IMR-90 (cell line): ENCODE measurements around the gene ADIG. TPM values are rescaled to one million over a fixed set of nuclear protein-coding genes. Genes with fewer than 3 reads are reported as not detected.

Experiments
- ATAC-seq: fragments of 200-7000 bp; cut with Tn5 transposase; 2 replicates; pipeline ENCODE4 v1.9.1; 2020; ENCODE audit warnings: low read depth, mild to moderate bottlenecking, moderate library complexity
- BruUV-seq: library from RNA; stranded (reverse); fragments of 400-500 nt; replicated peaks from 2 replicates; lab custom pipeline; 2021; lab: Mats Ljungman, UMichigan
- CTCF ChIA-PET: fragments of 300-600 bp; formaldehyde crosslinking; extraction: SDS; loops from one replicate; lab custom pipeline; 2021; ENCODE audit warnings: antibody characterized with exemption; lab: Yijun Ruan, JAX
- POLR2A ChIA-PET: fragments of 300-600 bp; sonication (Branson Sonifier 250); formaldehyde crosslinking; loops from one replicate; lab custom pipeline; 2022; ENCODE audit warnings: antibody characterized with exemption; ENCODE audit not compliant: unreplicated experiment; lab: Charles Lee
- DNase-seq: peaks from one replicate; pipeline ENCODE4 v3.0.0; 2013
- H2AFZ ChIP-seq: replicated peaks from 2 replicates; pipeline ENCODE3; 2013; ENCODE audit warnings: low read length, mild to moderate bottlenecking; ENCODE audit not compliant: poor library complexity
- H2AK5ac ChIP-seq: 2 replicates; pipeline ENCODE4 v1.6.1; 2013; ENCODE audit warnings: low read depth, low read length, inconsistent platforms
- H2AK9ac ChIP-seq: replicated peaks from 2 replicates; pipeline ENCODE3; 2013; ENCODE audit warnings: mild to moderate bottlenecking, low read depth, low read length, moderate library complexity; ENCODE audit not compliant: poor library complexity
- H2BK120ac ChIP-seq: 2 replicates; pipeline ENCODE4 v1.6.1; 2013; ENCODE audit warnings: low read depth, low read length, inconsistent platforms
- H2BK15ac ChIP-seq: 3 replicates; pipeline ENCODE4 v1.6.1; 2013; ENCODE audit warnings: low read depth, low read length, inconsistent platforms
- H2BK20ac ChIP-seq: 2 replicates; pipeline ENCODE4 v1.6.1; 2013; ENCODE audit warnings: low read depth, mild to moderate bottlenecking, inconsistent platforms, low read length, moderate library complexity
- H2BK5ac ChIP-seq: 2 replicates; pipeline ENCODE4 v1.6.1; 2013; ENCODE audit warnings: mild to moderate bottlenecking, low read depth, low read length, inconsistent platforms; ENCODE audit not compliant: poor library complexity, severe bottlenecking
- H3K14ac ChIP-seq: replicated peaks from 2 replicates; pipeline ENCODE4 v1.6.1; 2013; ENCODE audit warnings: low read depth, low read length, inconsistent platforms
- H3K18ac ChIP-seq: 2 replicates; pipeline ENCODE4 v1.6.1; 2013; ENCODE audit warnings: low read depth, low read length, control low read depth
- H3K23ac ChIP-seq: 2 replicates; pipeline ENCODE4 v1.6.1; 2013; ENCODE audit warnings: low read depth, low read length, inconsistent platforms
- H3K27ac ChIP-seq: 2 replicates; pipeline ENCODE4 v1.5.1; 2013; ENCODE audit warnings: mild to moderate bottlenecking, control low read depth, low read length; ENCODE audit not compliant: insufficient read depth
- H3K27me3 ChIP-seq: 2 replicates; pipeline ENCODE4 v1.6.1; 2013; ENCODE audit warnings: low read length; ENCODE audit not compliant: control insufficient read depth, insufficient read depth
- H3K36me3 ChIP-seq: 2 replicates; pipeline ENCODE4 v1.6.1; 2013; ENCODE audit warnings: low read length, mixed read lengths; ENCODE audit not compliant: control insufficient read depth, insufficient read depth
- H3K4ac ChIP-seq: 2 replicates; pipeline ENCODE4 v1.6.1; 2013; ENCODE audit warnings: low read depth, low read length, inconsistent platforms
- H3K4me1 ChIP-seq: 2 replicates; pipeline ENCODE4 v1.6.1; 2013; ENCODE audit warnings: low read length, mixed read lengths; ENCODE audit not compliant: control insufficient read depth, insufficient read depth
- H3K4me2 ChIP-seq: 2 replicates; pipeline ENCODE4 v1.6.1; 2013; ENCODE audit warnings: low read depth, mild to moderate bottlenecking, control low read depth, low read length, moderate library complexity
- H3K4me3 ChIP-seq: 2 replicates; pipeline ENCODE4 v1.5.1; 2013; ENCODE audit warnings: low read depth, mild to moderate bottlenecking, control low read depth, low read length, moderate library complexity; ENCODE audit not compliant: insufficient read depth
- H3K56ac ChIP-seq: 2 replicates; pipeline ENCODE4 v1.6.1; 2013; ENCODE audit warnings: low read length, inconsistent platforms; ENCODE audit not compliant: insufficient read depth; ENCODE audit errors: extremely low read depth
- H3K79me1 ChIP-seq, 2 experiments: 2 replicates each; pipeline ENCODE4 v1.6.1; 2013; ENCODE audit warnings: low read length in 2 of 2, inconsistent platforms in 1 of 2, low read depth in 1 of 2
- H3K9ac ChIP-seq: 2 replicates; pipeline ENCODE4 v1.6.1; 2013; ENCODE audit warnings: low read depth, low read length, control low read depth
- H3K9me1 ChIP-seq: 2 replicates; pipeline ENCODE4 v1.6.1; 2013; ENCODE audit warnings: low read length, inconsistent platforms; ENCODE audit not compliant: insufficient read depth
- H3K9me3 ChIP-seq: 2 replicates; pipeline ENCODE4 v1.6.1; 2013; ENCODE audit warnings: low read length; ENCODE audit not compliant: control insufficient read depth, insufficient read depth
- H4K20me1 ChIP-seq: 2 replicates; pipeline ENCODE4 v1.6.1; 2013; ENCODE audit warnings: low read length, inconsistent platforms; ENCODE audit not compliant: insufficient read depth
- H4K5ac ChIP-seq: 2 replicates; pipeline ENCODE4 v1.6.1; 2013; ENCODE audit warnings: mild to moderate bottlenecking, low read depth, low read length, control low read depth
- H4K8ac ChIP-seq, 2 experiments: 2 replicates each; pipeline ENCODE4 v1.6.1; 2013; ENCODE audit warnings: low read depth in 2 of 2, low read length in 2 of 2, control low read depth in 1 of 2, inconsistent platforms in 1 of 2
- H4K91ac ChIP-seq: 2 replicates; pipeline ENCODE4 v1.6.1; 2013; ENCODE audit warnings: low read depth, low read length, inconsistent platforms; ENCODE audit not compliant: insufficient read depth
- CHD1 ChIP-seq: IDR thresholded peaks from 2 replicates; pipeline ENCODE4 v1.6.1; 2012; ENCODE audit warnings: low read depth, low read length, improper control_type of control experiment
- RAD21 ChIP-seq: IDR thresholded peaks from 2 replicates; pipeline ENCODE4 v1.6.1; 2012; ENCODE audit warnings: low read length, improper control_type of control experiment
- RFX5 ChIP-seq: IDR thresholded peaks from 2 replicates; pipeline ENCODE4 v1.8.0; 2012; ENCODE audit warnings: low read depth, mild to moderate bottlenecking, low read length, moderate library complexity
- SMC3 ChIP-seq: fragments of 150-350 bp; IDR thresholded peaks from 2 replicates; pipeline ENCODE4 v1.6.1; 2016; ENCODE audit warnings: low read depth, mild to moderate bottlenecking, antibody characterized with exemption, low read length, moderate library complexity
- WGBS, 2 experiments: methylation state at CpG; one replicate each; pipeline versions ENCODE4 v1.1.5 to v1.1.7; 2013; ENCODE audit warnings: missing lambda C conversion rate in 2 of 2; ENCODE audit not compliant: insufficient read length in 1 of 2; ENCODE audit errors: extremely low coverage in 2 of 2; 5-methylcytosine and 5-hydroxymethylcytosine counted together
- dilution Hi-C: fragments of 300-500 bp; cut with HindIII; formaldehyde crosslinking; loops from one replicate; pipeline ENCODE4 v1.14.3; 2018; ENCODE audit warnings: low sequenced_read_pairs; ENCODE audit not compliant: unreplicated experiment
- in situ Hi-C: fragments of 300-500 bp; cut with MboI; formaldehyde crosslinking; loops from 3 replicates; pipeline ENCODE4 v1.14.3; 2019; ENCODE audit warnings: low sequenced_read_pairs, inconsistent platforms, mixed read lengths
- intact Hi-C: fragments of 100-400 bp; cut with micrococcal nuclease; formaldehyde crosslinking; loops from 2 replicates; pipeline ENCODE4 v1.10.0; 2022
- polyA plus RNA-seq, 3 experiments: library from polyadenylated mRNA; depleted of rRNA; stranded (reverse); fragments of >200 nt; gene quantifications; 2 replicates each; pipeline ENCODE4 v1.2.3, GENCODE V29; 2012; ENCODE audit warnings: low replicate concordance in 1 of 3
- total RNA-seq: library from RNA; depleted of rRNA; stranded (reverse); fragments of >200 nt; gene quantifications from 2 replicates; pipeline ENCODE4 v1.2.3, GENCODE V29; 2012
- TF ChIP-seq, protein P1 (sequence below): conservative IDR thresholded peaks from 2 replicates; pipeline ENCODE4 v1.5.1; 2012; ENCODE audit warnings: mild to moderate bottlenecking, low read depth, low read length, improper control_type of control experiment

The ADIG gene
- total and polyA plus RNA-seq, 2 of the 4 experiments (the other 2 are of a cell fraction) = not detected

DNA sequence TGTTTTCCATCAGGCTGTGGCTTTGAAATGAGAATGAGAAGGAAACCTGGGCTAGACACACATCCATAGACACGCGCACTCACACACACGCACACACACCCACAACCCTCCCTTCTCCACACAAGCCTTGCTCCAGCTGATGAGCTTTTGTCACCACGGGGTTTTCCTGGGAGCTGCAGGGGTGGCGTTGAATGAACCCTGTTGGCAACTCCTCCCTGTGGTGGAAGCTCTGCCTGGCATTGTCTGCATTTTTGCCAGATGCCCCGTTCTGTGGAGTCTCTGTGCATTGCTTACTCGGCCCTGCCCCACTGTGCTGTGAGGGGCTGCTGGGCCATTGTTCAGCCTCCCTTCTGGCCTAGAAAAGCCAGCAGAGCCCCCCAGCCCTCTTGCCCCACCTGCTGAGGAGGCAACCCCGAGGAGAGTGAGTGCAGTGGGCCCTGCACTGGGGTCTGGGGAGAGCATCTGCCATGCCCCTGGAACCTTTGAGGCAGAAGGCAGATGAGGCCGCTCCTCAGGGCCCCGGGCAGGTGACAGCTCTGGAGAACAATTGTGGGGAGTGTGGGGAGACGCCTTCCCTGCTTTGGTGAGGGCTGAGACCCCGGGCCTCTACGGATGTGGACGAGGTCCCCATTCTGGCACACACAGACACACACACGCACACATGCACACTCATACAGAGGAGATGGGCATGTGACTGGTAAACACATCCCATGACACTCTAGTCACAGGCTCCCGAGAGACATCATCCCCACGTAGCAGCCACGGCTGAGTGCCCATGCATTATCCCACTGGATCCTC lies 9.9 kb downstream of the ADIG start:
- no peaks in the 10 kb centered on the region for H3K36me3 ChIP-seq
- no peak overlapping the region for H2AK5ac ChIP-seq
- no peak overlapping the region for H4K5ac ChIP-seq
- peaks cover 14% of the 10 kb centered on the region for H3K27me3 ChIP-seq
- peak; percentile 17; the same call in 1 of the 2 replicates for ATAC-seq
- TF ChIP-seq, protein P1, sequence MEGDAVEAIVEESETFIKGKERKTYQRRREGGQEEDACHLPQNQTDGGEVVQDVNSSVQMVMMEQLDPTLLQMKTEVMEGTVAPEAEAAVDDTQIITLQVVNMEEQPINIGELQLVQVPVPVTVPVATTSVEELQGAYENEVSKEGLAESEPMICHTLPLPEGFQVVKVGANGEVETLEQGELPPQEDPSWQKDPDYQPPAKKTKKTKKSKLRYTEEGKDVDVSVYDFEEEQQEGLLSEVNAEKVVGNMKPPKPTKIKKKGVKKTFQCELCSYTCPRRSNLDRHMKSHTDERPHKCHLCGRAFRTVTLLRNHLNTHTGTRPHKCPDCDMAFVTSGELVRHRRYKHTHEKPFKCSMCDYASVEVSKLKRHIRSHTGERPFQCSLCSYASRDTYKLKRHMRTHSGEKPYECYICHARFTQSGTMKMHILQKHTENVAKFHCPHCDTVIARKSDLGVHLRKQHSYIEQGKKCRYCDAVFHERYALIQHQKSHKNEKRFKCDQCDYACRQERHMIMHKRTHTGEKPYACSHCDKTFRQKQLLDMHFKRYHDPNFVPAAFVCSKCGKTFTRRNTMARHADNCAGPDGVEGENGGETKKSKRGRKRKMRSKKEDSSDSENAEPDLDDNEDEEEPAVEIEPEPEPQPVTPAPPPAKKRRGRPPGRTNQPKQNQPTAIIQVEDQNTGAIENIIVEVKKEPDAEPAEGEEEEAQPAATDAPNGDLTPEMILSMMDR = no peak
- TF ChIP-seq RFX5 (no peak), CHD1 (no peak), RAD21 (no peak), SMC3 (no peak)
- H3K23ac ChIP-seq = no peak overlapping the region
- no peaks in the 10 kb centered on the region for H3K9me1 ChIP-seq
- no peak overlapping the region for H3K9ac ChIP-seq
- no peak overlapping the region for H2BK15ac ChIP-seq
- H3K79me1 ChIP-seq = no peaks in the 10 kb centered on the region
- H3K56ac ChIP-seq = no peak overlapping the region
- DNase-seq = no peak
- H3K4me3 ChIP-seq = no peak overlapping the region
- dilution Hi-C loops (no loop called here), intact Hi-C loops (no loop called here), in situ Hi-C loops (no loop called here)
- no peaks in the 10 kb centered on the region for H3K4me1 ChIP-seq
- 45% methylated on average over 5 of the region's 18 CpGs; no CpG with 5 or more reads in 1 of the 2 experiments for WGBS, 2 experiments
- no peak overlapping the region for H4K91ac ChIP-seq
- no TSS peak for BruUV-seq
- H3K27ac ChIP-seq = no peak overlapping the region
- H2BK120ac ChIP-seq = no peak overlapping the region
- no peak overlapping the region for H2AK9ac ChIP-seq
- H2BK5ac ChIP-seq = no peak overlapping the region
- no peak overlapping the region for H3K14ac ChIP-seq
- no peaks in the 10 kb centered on the region for H4K20me1 ChIP-seq
- H3K4ac ChIP-seq = no peak overlapping the region
- H2AFZ ChIP-seq = no peak overlapping the region
- ChIA-PET CTCF (no interaction called here), POLR2A (no interaction called here)
- no peaks in the 10 kb centered on the region for H3K9me3 ChIP-seq
- no peak overlapping the region for H3K18ac ChIP-seq
- H2BK20ac ChIP-seq = no peak overlapping the region
- no peak overlapping the region for H3K4me2 ChIP-seq
- H4K8ac ChIP-seq = no peak overlapping the region
